Activated CD8-positive, alpha-beta memory T cell treated with anti-CD3 and anti-CD28 coated beads, Interleukin-2, amount 10 ng/mL, durations not matched to agents 7 days and 5 days (primary cell): ENCODE measurements around the gene LATS2. TPM values are rescaled to one million over a fixed set of nuclear protein-coding genes. Genes with fewer than 3 reads are reported as not detected.
A peak's percentile ranks its signal among the peaks of the same experiment; 100 is the strongest.

ENCODE experiments used
- ATAC-seq: fragments of 150-1000 bp; cut with Tn5 transposase; one replicate; pipeline ENCODE4 v1.10.0; 2021; ENCODE audit warnings: moderate library complexity
- CTCF ChIA-PET: fragments of 350-600 bp; sonication (Branson Sonifier 250); formaldehyde crosslinking; loops from one replicate; lab custom pipeline; 2021; ENCODE audit warnings: antibody characterized with exemption; lab: Charles Lee
- DNase-seq: peaks from one replicate; pipeline ENCODE4 v3.0.0-alpha.2; 2020
- H3K27ac Mint-ChIP-seq: one replicate; pipeline ENCODE4 v1.8.0; 2021; ENCODE audit warnings: mild to moderate bottlenecking, mixed read lengths
- H3K27me3 Mint-ChIP-seq: one replicate; pipeline ENCODE4 v1.8.0; 2021; ENCODE audit warnings: mixed read lengths
- H3K36me3 Mint-ChIP-seq: one replicate; pipeline ENCODE4 v1.8.0; 2021; ENCODE audit warnings: mild to moderate bottlenecking, mixed read lengths
- H3K4me1 Mint-ChIP-seq: one replicate; pipeline ENCODE4 v1.8.0; 2021; ENCODE audit warnings: mixed read lengths
- H3K4me3 Mint-ChIP-seq: one replicate; pipeline ENCODE4 v1.8.0; 2021; ENCODE audit warnings: mild to moderate bottlenecking, moderate library complexity, mixed read lengths
- H3K9me3 Mint-ChIP-seq: one replicate; pipeline ENCODE4 v1.8.0; 2022; ENCODE audit warnings: low read depth, mixed read lengths
- total RNA-seq, 2 experiments: library from RNA; stranded (reverse); gene quantifications; one replicate each; pipeline ENCODE4 v1.2.3, GENCODE V29; 2021

The LATS2 gene
- total RNA-seq, 2 experiments from 2014 or later = 2.8 to 4.7 TPM

DNA sequence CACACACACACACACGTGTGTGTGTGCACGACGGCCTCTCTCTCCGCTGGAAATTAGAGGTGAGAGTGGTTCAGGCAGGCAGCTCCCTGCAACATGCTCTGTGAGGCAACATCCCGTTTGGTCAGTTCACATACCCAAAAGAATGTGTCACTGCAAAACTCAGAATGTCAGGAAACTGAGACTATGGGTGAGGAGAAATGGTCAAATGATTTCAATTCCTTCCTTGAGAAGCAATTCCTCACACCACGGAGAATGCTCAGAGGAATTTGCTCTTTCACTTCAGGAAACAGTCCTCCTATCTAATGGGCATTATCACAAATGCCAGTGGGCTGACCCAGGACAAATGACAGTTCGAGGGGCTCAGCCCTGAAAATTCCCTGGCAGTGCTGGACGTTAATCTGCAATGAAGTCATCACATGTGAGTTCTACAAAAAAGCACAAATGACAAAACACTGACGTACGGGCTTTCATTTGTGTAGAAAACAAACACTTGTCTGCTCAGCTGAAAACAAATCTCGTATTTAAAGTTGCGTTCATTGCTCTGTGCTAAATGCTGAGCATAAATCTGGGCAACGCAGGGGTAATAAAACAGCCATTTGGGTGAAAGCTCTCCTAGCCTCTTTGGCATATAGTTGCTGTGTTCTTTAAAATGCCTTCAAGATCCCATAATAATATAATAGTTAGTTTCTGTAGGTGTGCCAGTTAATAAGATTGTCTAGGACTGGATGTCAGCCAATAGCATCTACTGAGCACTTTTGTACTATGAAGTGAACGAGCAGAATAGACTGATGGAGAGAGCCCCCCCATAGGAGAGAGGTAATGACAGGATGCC is 18.6 kb upstream of the LATS2 start:
- peaks cover 21% of the 10 kb centered on the region for H3K27me3 Mint-ChIP-seq
- ATAC-seq (no peak), DNase-seq (peak; percentile 19)
- H3K36me3 Mint-ChIP-seq = no peaks in the 10 kb centered on the region
- H3K4me1 Mint-ChIP-seq = peaks cover 7% of the 10 kb centered on the region
- no peaks in the 10 kb centered on the region for H3K9me3 Mint-ChIP-seq
- H3K27ac Mint-ChIP-seq = no peak overlapping the region
- CTCF ChIA-PET = no interaction called here
- H3K4me3 Mint-ChIP-seq = no peak overlapping the region

DNA sequence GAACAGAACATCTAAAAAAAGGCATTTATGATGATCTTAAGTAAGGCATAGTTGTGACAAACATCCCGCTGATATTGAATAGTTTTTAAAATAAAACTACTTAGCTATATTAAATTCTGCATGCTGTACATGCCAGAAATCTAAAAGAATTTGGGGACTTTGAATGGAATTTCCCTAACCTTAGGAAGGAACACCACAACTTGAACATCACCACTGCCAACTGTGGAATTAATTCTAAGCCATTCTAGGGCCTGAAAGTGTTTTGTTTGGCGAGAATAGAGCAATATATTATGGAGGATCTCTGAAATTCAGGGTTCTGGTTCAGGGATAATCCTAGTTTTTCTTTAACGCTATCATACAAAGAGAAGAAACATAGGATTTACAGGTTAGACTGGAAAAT is 17.8 kb upstream of the LATS2 start:
- ATAC-seq (no peak), DNase-seq (peak; percentile 8)
- Mint-ChIP-seq H3K27me3 (peaks cover 21% of the 10 kb centered on the region), H3K36me3 (no peaks in the 10 kb centered on the region), H3K9me3 (no peaks in the 10 kb centered on the region), H3K27ac (no peak overlapping the region), H3K4me3 (no peak overlapping the region), H3K4me1 (peaks cover 15% of the 10 kb centered on the region)
- CTCF ChIA-PET = no interaction called here

DNA sequence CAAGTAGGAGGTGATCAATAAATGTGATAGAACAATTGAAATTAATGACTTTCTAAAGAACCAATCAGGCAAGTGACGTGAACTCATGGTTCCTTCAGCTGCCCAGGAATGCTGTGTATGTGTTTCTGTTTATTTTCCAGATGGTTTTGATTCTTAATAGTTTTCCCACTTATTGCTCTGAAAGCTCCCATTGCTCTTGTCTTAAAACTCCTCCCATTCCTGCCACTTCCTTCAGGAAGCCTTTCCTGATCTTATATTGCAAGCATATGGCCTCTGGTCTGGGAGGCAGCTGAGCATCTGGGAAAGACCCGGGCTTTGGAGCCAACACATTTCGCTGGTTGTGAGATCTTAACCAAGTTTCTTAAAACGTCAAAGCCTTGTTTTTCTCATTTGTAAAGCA is 17.1 kb upstream of the LATS2 start:
- H3K36me3 Mint-ChIP-seq = no peaks in the 10 kb centered on the region
- no peaks in the 10 kb centered on the region for H3K9me3 Mint-ChIP-seq
- CTCF ChIA-PET = no interaction called here
- H3K27me3 Mint-ChIP-seq = peaks cover 21% of the 10 kb centered on the region
- ATAC-seq (no peak), DNase-seq (peak; percentile 22)
- H3K27ac Mint-ChIP-seq = no peak overlapping the region
- H3K4me1 Mint-ChIP-seq = peaks cover 17% of the 10 kb centered on the region
- no peak overlapping the region for H3K4me3 Mint-ChIP-seq

DNA sequence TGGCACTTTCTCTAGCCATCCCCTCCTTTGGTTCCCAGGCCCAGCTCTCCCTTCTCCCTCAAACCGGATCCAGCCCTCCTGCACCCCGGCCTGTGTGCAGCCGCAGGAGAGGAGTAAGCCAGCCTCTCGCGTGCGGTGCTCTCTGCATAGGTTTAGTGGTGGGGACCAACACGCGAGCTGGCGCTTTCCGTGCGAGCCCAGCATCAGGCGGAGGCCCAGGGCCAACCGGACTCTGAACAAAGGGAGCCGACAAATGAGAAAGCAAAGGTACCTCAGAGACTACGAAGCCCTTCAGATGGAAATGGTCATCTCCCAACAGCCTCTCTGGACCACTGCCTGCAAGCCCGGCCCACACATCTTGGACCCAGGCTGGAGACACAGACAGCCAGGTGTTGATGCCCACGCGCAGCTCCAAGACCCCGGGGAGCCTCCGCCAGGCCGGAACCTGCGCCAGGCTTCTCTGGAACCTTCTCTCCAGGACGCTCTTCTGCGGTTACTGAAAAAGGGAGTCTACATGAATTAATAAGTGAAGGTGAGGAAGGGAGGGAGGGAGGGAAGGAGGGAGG is 16.5 kb upstream of the LATS2 start:
- no peaks in the 10 kb centered on the region for H3K36me3 Mint-ChIP-seq
- peak overlapping the region; percentile 54 for H3K27ac Mint-ChIP-seq
- DNase-seq (peak; percentile 34), ATAC-seq (no peak)
- H3K4me3 Mint-ChIP-seq = no peak overlapping the region
- peaks cover 21% of the 10 kb centered on the region for H3K27me3 Mint-ChIP-seq
- H3K4me1 Mint-ChIP-seq = peaks cover 17% of the 10 kb centered on the region
- no peaks in the 10 kb centered on the region for H3K9me3 Mint-ChIP-seq
- CTCF ChIA-PET = no interaction called here

DNA sequence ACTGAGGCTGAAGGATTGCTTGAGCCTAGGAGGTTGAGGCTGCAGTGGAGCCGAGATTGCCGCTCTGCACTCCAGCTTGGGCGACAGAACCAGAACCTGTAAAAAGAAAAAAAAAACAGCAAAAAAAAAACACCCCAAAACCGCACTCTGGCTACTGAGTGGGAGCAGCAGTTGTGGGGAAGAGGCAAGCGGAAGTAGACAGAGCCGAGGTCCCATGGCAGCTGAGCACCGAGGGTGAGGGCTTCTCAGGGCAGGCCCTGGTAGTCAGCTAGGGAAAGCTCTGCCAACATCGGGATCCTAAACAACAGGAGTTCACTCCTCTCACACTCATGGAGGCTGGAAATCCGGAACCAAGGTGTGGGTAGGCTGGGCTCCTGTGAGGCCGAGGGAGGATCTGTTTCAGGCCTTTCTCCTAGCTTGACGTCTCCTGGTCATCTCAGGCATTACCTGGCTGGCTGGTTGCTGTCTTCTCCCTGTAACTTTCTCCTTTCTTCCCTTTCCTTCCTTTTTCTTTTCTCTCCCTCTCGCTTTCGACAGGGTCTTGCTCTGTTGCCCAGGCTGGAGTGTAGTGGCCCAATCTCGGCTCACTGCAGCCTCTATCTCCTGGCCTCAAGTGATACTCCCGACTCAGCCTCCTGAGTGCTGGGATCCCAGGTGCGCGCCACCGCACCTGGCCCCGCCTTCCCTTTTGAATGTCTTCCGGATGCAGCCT is 15.8 kb upstream of the LATS2 start:
- no peaks in the 10 kb centered on the region for H3K9me3 Mint-ChIP-seq
- CTCF ChIA-PET = no interaction called here
- H3K27me3 Mint-ChIP-seq = peaks cover 20% of the 10 kb centered on the region
- no peak overlapping the region for H3K27ac Mint-ChIP-seq
- H3K4me3 Mint-ChIP-seq = no peak overlapping the region
- ATAC-seq = no peak
- H3K36me3 Mint-ChIP-seq = no peaks in the 10 kb centered on the region
- peaks cover 17% of the 10 kb centered on the region for H3K4me1 Mint-ChIP-seq
- DNase-seq = peak; percentile 22

DNA sequence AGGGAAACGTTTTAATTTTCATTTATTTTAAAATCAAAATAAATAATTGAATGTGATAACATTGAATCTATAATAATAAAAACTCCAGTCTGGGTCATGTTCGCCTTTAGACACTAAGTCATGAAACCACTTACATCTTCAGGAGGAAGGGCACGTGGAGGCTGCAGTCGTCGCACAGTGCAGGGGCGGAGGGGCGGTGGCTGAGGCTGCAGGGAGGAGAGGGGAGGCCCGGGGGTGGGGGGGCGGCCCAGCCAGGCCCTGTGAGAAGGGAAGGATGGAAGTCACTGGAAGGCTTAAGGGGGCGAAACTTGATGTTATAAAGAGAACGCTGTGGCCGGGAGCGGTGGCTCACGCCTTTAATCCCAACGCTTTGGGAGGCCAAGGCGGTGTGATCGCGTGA is 14.9 kb upstream of the LATS2 start:
- Mint-ChIP-seq H3K4me1 (peaks cover 26% of the 10 kb centered on the region), H3K27me3 (peaks cover 18% of the 10 kb centered on the region), H3K9me3 (no peaks in the 10 kb centered on the region), H3K36me3 (no peaks in the 10 kb centered on the region), H3K4me3 (no peak overlapping the region), H3K27ac (no peak overlapping the region)
- DNase-seq = peak; percentile 38
- ATAC-seq = no peak
- CTCF ChIA-PET = interaction anchor here (1.1 kb wide), 1 partner anchor 132 kb away, joined by 3 read pairs; no protein-coding TSS in a partner anchor

DNA sequence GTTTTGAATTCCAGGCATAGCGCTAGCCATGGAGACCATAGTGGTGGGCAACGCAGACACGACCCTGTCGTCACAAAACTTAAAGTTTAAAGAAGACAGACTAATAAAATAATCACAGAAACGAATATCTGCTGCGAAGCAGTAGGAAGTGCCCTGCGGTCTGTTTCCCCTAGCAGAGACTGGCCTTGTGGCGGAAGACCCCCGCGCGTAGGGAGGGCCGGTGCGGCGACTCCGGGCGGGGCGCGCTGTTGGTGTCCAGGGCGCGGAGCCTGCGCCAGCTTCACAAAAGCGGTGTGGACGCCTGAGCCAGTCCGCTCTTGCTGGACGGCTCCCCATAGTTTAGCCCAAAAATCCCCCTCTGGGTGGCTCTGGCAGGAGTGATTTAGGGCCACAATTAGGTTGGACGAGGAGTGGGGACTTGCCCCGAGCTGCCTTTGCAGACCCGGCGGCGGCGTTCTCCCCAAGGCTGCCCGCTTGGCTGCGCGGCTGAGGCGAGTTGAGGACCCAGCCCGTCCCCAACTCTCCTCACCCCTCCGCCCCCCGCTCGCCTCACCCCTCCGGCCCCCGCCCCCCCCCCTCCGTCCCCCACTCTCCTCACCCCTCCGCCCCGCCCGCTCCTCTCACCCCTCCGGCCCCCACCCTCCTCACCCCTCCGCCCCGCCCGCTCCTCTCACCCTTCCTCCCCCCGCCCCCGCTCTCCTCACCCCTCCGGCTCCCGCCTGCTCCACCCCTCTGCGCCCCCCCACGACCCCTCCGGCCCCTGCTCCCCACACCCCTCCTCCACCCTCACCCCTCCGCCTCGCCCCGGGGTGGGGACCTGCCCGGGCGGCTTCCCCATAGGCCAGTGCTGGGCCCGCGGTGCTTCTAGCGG is 14.2 kb upstream of the LATS2 start:
- peak; percentile 60 for ATAC-seq
- H3K9me3 Mint-ChIP-seq = no peaks in the 10 kb centered on the region
- H3K27me3 Mint-ChIP-seq = peaks cover 16% of the 10 kb centered on the region
- H3K36me3 Mint-ChIP-seq = no peaks in the 10 kb centered on the region
- DNase-seq = peak; percentile 45
- H3K4me1 Mint-ChIP-seq = peaks cover 30% of the 10 kb centered on the region
- CTCF ChIA-PET = interaction anchor here (1.1 kb wide), 1 partner anchor 132 kb away, joined by 3 read pairs; no protein-coding TSS in a partner anchor
- H3K27ac Mint-ChIP-seq = peak overlapping the region; percentile 73
- peak overlapping the region; percentile 65 for H3K4me3 Mint-ChIP-seq

DNA sequence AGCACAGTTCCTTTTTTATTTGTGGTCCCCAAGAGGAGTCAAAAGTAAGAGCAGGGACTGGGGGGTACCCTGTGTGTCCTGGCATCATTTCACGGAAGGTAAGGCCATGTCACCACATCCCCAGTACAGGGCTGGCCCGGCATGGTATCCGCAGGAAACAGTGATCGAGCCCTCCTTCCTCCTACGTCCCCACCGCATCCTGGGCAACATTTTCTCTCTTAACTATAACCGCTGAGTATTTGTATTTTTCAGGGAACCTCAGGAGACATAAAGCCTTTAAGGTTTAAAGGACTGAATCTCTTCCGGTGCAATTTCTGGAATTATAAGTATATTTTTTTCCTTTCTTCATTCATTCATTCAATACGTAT is 13.6 kb upstream of the LATS2 start:
- peak overlapping the region; percentile 65 for H3K4me3 Mint-ChIP-seq

DNA sequence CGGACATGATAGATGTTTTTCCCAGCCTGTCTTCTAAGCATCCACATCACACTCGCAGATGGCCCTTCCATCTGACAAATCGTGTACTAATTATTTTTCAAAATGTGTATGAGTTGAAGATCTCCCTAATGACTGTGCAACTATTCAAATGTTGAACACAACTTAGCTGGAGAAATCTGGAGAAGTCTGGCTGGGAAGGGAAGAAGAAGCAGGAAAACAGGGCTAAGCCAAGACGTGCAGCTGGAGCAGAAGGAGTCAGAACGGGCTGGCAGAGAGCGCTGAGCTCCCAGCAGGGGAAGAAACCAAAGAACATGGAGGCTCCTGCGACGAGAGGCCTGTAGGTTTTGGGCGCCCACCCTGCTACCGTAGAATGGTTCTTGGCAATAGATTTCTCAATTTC is 13.2 kb upstream of the LATS2 start:
- peak overlapping the region; percentile 73 for H3K27ac Mint-ChIP-seq
- H3K36me3 Mint-ChIP-seq = no peaks in the 10 kb centered on the region
- H3K4me1 Mint-ChIP-seq = peaks cover 30% of the 10 kb centered on the region
- CTCF ChIA-PET = interaction anchor here (0.9 kb wide), 1 partner anchor 10 kb away, joined by 3 read pairs; no protein-coding TSS in a partner anchor
- peaks cover 11% of the 10 kb centered on the region for H3K27me3 Mint-ChIP-seq
- peak; percentile 13 for ATAC-seq
- peak; percentile 30 for DNase-seq
- no peak overlapping the region for H3K4me3 Mint-ChIP-seq
- H3K9me3 Mint-ChIP-seq = no peaks in the 10 kb centered on the region

More for the DNA sequence above, 13.6 kb upstream of the LATS2 start:
- Mint-ChIP-seq H3K4me1 (peaks cover 30% of the 10 kb centered on the region), H3K27me3 (peaks cover 14% of the 10 kb centered on the region), H3K27ac (peak overlapping the region; percentile 73), H3K9me3 (no peaks in the 10 kb centered on the region), H3K36me3 (no peaks in the 10 kb centered on the region)
- DNase-seq = peak; percentile 75
- ATAC-seq = peak; percentile 79
- CTCF ChIA-PET = interaction anchor here (1.1 kb wide), 1 partner anchor 131 kb away, joined by 3 read pairs; no protein-coding TSS in a partner anchor

DNA sequence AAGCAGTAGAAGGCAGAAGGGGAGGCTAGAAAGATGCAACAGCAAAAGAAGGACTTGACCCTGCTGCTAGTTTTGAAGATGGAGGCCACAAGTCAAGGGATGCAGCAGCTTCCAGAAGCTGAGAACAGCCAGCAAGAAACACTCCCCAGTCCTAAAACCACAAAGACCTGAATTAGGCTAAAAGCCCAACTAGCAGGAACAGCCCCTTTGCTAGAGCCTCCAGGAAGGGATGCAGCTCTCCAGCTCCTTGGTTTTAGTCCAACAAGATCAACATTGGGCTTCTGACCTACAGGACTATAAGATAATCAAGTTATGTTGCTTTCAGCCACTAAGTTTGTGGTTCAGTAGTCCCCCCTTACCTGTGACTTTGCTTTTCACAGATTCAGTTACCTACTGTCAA is 10.5 kb upstream of the LATS2 start:
- peak; percentile 39 for DNase-seq
- Mint-ChIP-seq H3K27ac (no peak overlapping the region), H3K4me3 (no peak overlapping the region), H3K9me3 (no peaks in the 10 kb centered on the region), H3K36me3 (no peaks in the 10 kb centered on the region), H3K4me1 (peaks cover 30% of the 10 kb centered on the region), H3K27me3 (no peaks in the 10 kb centered on the region)
- CTCF ChIA-PET = no interaction called here
- no peak for ATAC-seq

DNA sequence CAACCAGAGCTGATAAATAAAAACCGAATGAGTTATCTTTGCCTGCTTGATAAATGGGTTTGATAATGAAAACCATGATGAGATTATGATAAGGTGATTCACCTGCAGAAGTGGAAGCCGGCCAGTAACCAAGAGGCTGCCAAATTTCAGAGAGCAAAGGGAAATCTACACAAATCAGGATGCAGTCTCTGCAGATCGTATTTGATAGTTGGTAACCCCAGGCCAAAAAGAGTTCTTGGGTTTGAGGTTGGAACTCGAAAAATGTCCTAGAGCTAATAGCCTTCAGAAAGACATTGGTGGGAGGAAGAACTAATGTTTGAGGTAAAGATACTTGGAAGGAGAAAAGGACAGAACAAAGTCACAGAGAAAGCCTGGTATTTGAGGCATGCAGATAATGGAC is 9.6 kb upstream of the LATS2 start:
- Mint-ChIP-seq H3K27me3 (no peaks in the 10 kb centered on the region), H3K36me3 (no peaks in the 10 kb centered on the region), H3K9me3 (no peaks in the 10 kb centered on the region), H3K27ac (no peak overlapping the region), H3K4me3 (no peak overlapping the region), H3K4me1 (peaks cover 28% of the 10 kb centered on the region)
- DNase-seq = peak; percentile 18
- CTCF ChIA-PET = no interaction called here
- ATAC-seq = no peak

DNA sequence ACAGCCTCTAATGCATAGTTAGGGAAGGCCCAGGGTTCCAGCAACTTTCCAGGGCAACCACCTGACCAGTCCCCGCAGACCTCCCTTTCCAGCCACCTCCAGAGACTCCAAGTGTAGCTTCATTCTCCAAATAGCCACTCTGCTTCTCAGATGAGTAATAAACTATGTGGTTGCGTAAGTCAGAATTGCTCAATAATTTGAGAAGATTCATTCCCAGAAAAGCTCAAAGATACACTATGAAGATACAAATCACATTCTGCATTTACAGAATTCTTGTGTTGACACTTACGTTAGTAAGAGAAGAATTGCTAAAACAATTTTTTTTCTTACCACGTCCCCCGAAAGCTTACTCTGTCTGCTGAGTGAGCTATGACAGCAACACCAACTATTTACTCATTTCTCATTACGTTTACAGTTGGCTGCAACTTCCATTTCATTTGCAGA is 8.2 kb upstream of the LATS2 start:
- Mint-ChIP-seq H3K36me3 (no peaks in the 10 kb centered on the region), H3K4me1 (peaks cover 19% of the 10 kb centered on the region), H3K27ac (no peak overlapping the region), H3K27me3 (peaks cover 3% of the 10 kb centered on the region), H3K4me3 (no peak overlapping the region), H3K9me3 (no peaks in the 10 kb centered on the region)
- CTCF ChIA-PET = interaction anchor here (1.2 kb wide), 1 partner anchor 10 kb away, joined by 3 read pairs; no protein-coding TSS in a partner anchor
- ATAC-seq = no peak
- DNase-seq = peak; percentile 8

DNA sequence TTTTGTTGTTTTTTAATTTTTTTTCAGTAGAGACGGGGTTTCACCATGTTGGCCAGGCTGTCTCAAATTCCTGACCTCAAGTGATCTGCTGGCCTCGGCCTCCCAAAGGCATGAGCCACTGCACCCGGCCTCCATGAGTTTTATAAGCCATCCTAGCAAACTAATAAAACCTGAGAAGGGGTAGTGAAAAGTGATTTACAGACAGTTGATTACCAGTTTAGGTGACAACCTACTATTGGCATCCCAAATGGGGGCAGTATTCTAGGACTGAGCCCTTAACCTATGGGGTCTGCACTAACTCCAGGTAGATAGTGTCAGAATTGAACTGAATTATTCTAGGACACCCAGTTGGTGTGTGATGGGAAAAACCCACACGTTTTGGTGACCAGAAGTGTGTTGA is 6.5 kb upstream of the LATS2 start:
- H3K4me1 Mint-ChIP-seq = peaks cover 15% of the 10 kb centered on the region
- no peak overlapping the region for H3K4me3 Mint-ChIP-seq
- peaks cover 16% of the 10 kb centered on the region for H3K27me3 Mint-ChIP-seq
- no peak overlapping the region for H3K27ac Mint-ChIP-seq
- CTCF ChIA-PET = no interaction called here
- no peaks in the 10 kb centered on the region for H3K9me3 Mint-ChIP-seq
- H3K36me3 Mint-ChIP-seq = no peaks in the 10 kb centered on the region
- ATAC-seq = no peak
- DNase-seq = peak; percentile 16
